Peyer's patch (tissue), 4 donors: ENCODE measurements around the gene IRS2. TPM values are rescaled to one million over a fixed set of nuclear protein-coding genes. Genes with fewer than 3 reads are reported as not detected.

Experiments used
- DNase-seq, 3 donors: peaks; one replicate each; pipeline ENCODE4 v3.0.0-alpha.2; 2017 to 2019
- H3K27ac ChIP-seq, 4 donors: fragments of 200-600 bp; sonication (generic); one replicate each; pipeline ENCODE4 v1.5.1; 2016 to 2019
- H3K27me3 ChIP-seq, 2 donors: fragments of 200-600 bp; sonication (generic); one replicate each; pipeline ENCODE4 v1.5.1; 2019
- H3K36me3 ChIP-seq, 3 donors: fragments of 200-600 bp; sonication (generic); one replicate each; pipeline ENCODE4 v1.5.1; 2016 to 2019
- H3K4me1 ChIP-seq, 4 donors: fragments of 200-600 bp; sonication (generic); one replicate each; pipeline ENCODE4 v1.5.1; 2016 to 2019
- H3K4me3 ChIP-seq, 4 donors: fragments of 200-600 bp; sonication (generic); 1 replicate in 3 of 4; 2 replicates in 1 of 4; pipeline ENCODE4 v1.5.1; 2016 to 2019; ENCODE audit warnings: mild to moderate bottlenecking in 1 of 4
- H3K9me3 ChIP-seq, 4 donors: fragments of 200-600 bp; sonication (generic); one replicate each; pipeline ENCODE4 v1.5.1; 2016 to 2019; ENCODE audit warnings: mild to moderate bottlenecking in 1 of 4
- CTCF ChIP-seq, 6 experiments: fragments of 450-650 bp in 4 of 6; fragments of 200-600 bp in 2 of 6; sonication (generic) in 1 of 6; IDR thresholded peaks; one replicate each; pipeline ENCODE4 v1.5.1; 2017 to 2019; ENCODE audit warnings: antibody characterized with exemption in 6 of 6, mild to moderate bottlenecking in 3 of 6, moderate library complexity in 1 of 6
- POLR2A ChIP-seq, 2 donors: fragments of 450-650 bp; IDR thresholded peaks; one replicate each; pipeline ENCODE4 v1.5.1; 2017; ENCODE audit warnings: antibody characterized with exemption in 2 of 2, mild to moderate bottlenecking in 2 of 2, moderate library complexity in 2 of 2
- total RNA-seq, 4 donors: library from RNA; depleted of rRNA; stranded (reverse); fragments of >200 nt; gene quantifications; one replicate each; pipeline ENCODE4 v1.1.0, GENCODE V29; 2016

Gene IRS2
- total RNA-seq, 4 donors from 2014 or later, result 8.3 to 41.1 (median 22.3) TPM

DNA sequence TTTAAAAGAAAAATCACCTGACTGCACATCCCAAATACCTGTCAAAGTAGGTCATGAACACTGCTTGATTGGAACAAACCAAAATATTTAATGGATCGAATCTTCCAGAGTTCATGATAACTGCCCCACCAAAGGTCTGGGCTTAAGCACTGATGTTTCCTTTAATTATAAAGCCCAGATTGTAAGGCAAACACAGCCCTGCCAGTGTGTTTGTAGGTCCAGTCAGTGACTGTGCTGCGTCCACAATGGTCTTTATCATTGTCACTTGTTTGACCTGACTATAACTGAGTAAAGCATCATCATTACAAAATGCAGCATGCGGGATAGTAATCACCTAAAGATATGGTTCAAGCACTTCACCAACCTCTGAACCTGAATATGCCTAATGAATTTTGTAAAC, 63.3 kb downstream of the IRS2 start:
- no peaks in the 10 kb centered on the region for H3K36me3 ChIP-seq
- no peak for TF ChIP-seq CTCF (IDR thresholded peaks at IDR 0.05)
- TF ChIP-seq POLR2A (IDR thresholded peaks at IDR 0.05), result no peak
- H3K27ac ChIP-seq, result no peak overlapping the region
- no peak overlapping the region for H3K4me3 ChIP-seq
- H3K4me1 ChIP-seq, result no peaks in the 10 kb centered on the region
- no peak for DNase-seq
- H3K27me3 ChIP-seq, result no peaks in the 10 kb centered on the region
- H3K9me3 ChIP-seq, result peaks cover 0 to 3% (median 0%) of the 10 kb centered on the region in 4 donors

DNA sequence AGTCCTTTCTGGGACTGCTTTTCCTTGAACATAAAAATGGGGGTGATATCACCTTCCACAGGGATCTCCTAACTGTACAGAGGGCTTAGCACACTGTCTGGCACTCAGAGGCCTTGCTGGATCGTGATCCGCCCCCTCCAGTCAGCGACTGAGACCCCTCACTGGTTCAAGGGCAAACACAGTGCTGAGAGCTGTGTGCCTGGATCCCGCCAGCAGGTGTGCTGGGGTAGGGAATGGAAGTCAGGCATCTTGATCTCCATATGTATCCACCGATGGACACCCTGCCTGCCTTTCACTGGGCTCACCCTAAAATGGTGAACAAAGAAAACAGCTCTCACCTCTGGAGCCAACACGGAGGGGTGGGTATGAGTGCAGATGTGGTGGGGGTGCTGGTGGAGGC, 64.3 kb downstream of the IRS2 start:
- H3K36me3 ChIP-seq, result no peaks in the 10 kb centered on the region
- H3K27me3 ChIP-seq, result no peaks in the 10 kb centered on the region
- H3K27ac ChIP-seq, result no peak overlapping the region
- H3K4me3 ChIP-seq, result no peak overlapping the region
- TF ChIP-seq CTCF (IDR thresholded peaks at IDR 0.05), result no peak
- TF ChIP-seq POLR2A (IDR thresholded peaks at IDR 0.05), result no peak
- no peaks in the 10 kb centered on the region for H3K4me1 ChIP-seq
- no peak for DNase-seq
- peaks cover 0 to 3% (median 0%) of the 10 kb centered on the region in 4 donors for H3K9me3 ChIP-seq

GRCh38 chr13:109720758-109721184, 65.6 kb downstream of the IRS2 start:
- DNase-seq, result no peak
- H3K27ac ChIP-seq, result no peak overlapping the region
- no peaks in the 10 kb centered on the region for H3K4me1 ChIP-seq

DNA sequence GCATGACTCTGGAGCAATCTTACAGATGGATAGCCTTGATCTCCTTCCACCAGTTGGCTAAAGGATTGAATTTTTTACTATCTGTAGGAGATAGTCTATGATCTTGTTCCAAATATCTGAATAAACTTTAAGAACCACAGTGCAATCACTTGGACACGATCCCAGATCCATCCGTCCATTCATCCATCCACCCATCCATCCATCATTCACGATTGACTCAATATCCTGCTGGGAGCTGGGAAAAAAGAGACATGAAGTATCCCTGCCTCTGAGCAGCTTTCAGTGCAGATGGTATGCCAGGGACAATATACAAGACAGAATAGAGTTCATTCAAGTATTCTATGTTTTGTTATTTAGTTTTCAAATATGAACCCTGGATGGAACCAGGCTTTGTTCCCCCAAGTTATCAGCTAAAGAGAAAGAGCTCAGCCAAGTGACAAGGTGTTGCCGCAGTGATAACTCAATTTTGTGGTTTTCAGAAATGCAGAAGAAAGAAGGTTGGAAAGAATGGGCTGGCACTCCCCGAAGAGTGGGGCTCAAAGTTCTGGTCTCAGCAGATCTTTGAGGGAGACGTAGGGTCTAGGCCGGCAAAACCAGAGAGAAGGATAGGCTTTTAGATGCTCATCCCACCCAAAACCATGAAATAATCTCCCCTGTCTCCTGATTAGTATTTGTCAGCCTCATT, 66.3 kb downstream of the IRS2 start:
- Histone ChIP-seq H3K36me3 (no peaks in the 10 kb centered on the region), H3K27me3 (no peaks in the 10 kb centered on the region), H3K27ac (no peak overlapping the region), H3K4me1 (no peaks in the 10 kb centered on the region), H3K4me3 (no peak overlapping the region), H3K9me3 (peaks cover 0 to 3% (median 0%) of the 10 kb centered on the region in 4 donors)
- no peak for DNase-seq
- no peak for TF ChIP-seq POLR2A (IDR thresholded peaks at IDR 0.05)
- TF ChIP-seq CTCF (IDR thresholded peaks at IDR 0.05), result no peak

More at GRCh38 chr13:109720758-109721184, 65.6 kb downstream of the IRS2 start:
- TF ChIP-seq POLR2A (IDR thresholded peaks at IDR 0.05), result no peak
- no peak for TF ChIP-seq CTCF (IDR thresholded peaks at IDR 0.05)
- Histone ChIP-seq H3K4me3 (no peak overlapping the region), H3K27me3 (no peaks in the 10 kb centered on the region), H3K9me3 (peaks cover 0 to 3% (median 0%) of the 10 kb centered on the region in 4 donors), H3K36me3 (no peaks in the 10 kb centered on the region)

DNA sequence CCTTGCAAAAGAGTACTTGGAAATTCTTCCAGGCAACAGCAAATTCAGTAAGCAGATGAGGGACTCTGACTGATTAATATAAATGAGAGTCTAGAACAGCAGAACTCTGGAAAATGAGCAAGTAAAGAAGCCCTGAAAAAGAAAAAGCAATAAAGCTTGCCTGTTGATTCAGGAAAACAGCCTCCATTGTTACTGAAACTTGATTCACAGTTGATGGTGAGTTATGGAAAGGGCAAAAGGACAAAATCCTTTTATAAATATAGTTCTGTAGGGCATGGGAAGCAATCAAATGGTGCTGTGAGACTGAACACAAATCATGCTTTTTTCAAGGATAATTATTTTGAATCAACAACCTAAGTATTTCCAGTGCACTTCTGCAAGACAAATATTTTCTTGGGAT, 67.7 kb downstream of the IRS2 start:
- DNase-seq, result no peak
- TF ChIP-seq CTCF (IDR thresholded peaks at IDR 0.05) (no peak), POLR2A (IDR thresholded peaks at IDR 0.05) (no peak)
- H3K9me3 ChIP-seq, result peaks cover 0 to 3% (median 0%) of the 10 kb centered on the region in 4 donors
- H3K36me3 ChIP-seq, result no peaks in the 10 kb centered on the region
- H3K27me3 ChIP-seq, result no peaks in the 10 kb centered on the region
- H3K4me3 ChIP-seq, result no peak overlapping the region
- H3K27ac ChIP-seq, result no peak overlapping the region
- no peaks in the 10 kb centered on the region for H3K4me1 ChIP-seq
